HG03159 (cell line): ENCODE data around the gene DOCK10.

Experiments used
- ATAC-seq: cut with Tn5 transposase; IDR thresholded peaks from one replicate; pipeline ENCODE4 v1.9.1; 2021; ENCODE audit warnings: mild to moderate bottlenecking, moderate library complexity; ENCODE audit not compliant: unreplicated experiment

The DOCK10 gene

GRCh38 chr2:224734949-224735348 lies 307.3 kb downstream of the DOCK10 start:
- no peak for ATAC-seq

GRCh38 chr2:224731665-224732064 lies 310.6 kb downstream of the DOCK10 start:
- no peak for ATAC-seq

GRCh38 chr2:224729435-224729834 lies 312.8 kb downstream of the DOCK10 start:
- ATAC-seq: no peak

GRCh38 chr2:224724331-224724730 lies 317.9 kb downstream of the DOCK10 start:
- no peak for ATAC-seq

GRCh38 chr2:224723586-224724217 lies 318.6 kb downstream of the DOCK10 start:
- no peak for ATAC-seq

GRCh38 chr2:224722770-224723169 lies 319.5 kb downstream of the DOCK10 start:
- no peak for ATAC-seq

GRCh38 chr2:224722250-224722649 lies 320.0 kb downstream of the DOCK10 start:
- no peak for ATAC-seq

GRCh38 chr2:224716921-224717320 lies 325.3 kb downstream of the DOCK10 start:
- ATAC-seq: no peak

- no peak for ATAC-seq
These were observed 326.1 kb downstream of the DOCK10 start, which contains the start of gene CCDC195 for GRCh38 chr2:224716201-224716600. Gene CCDC195, minus strand, starts transcription at chr2:224716365. Its CDS starts 0 bp downstream, at chr2:224716365.
